ENCODE measurements around the gene MED13L.

Gene MED13L

GRCh38 chr12:116303929-116304328, 26.4 kb upstream of the MED13L start:
- no peak overlapping the region for H3K4me3 ChIP-seq (ENCODE audit: insufficient read length, low read depth)
- no peak for TF ChIP-seq SUZ12 (IDR thresholded peaks at IDR 0.05; ENCODE audit: extremely low read depth, insufficient read depth, insufficient read length)
- no peak for TF ChIP-seq ZNF274 (IDR thresholded peaks at IDR 0.05; ENCODE audit: low read depth, low read length)
- no peak for TF ChIP-seq YY1 (IDR thresholded peaks at IDR 0.05; ENCODE audit: insufficient read depth, insufficient read length)
- no peaks in the 10 kb centered on the region for H3K27me3 ChIP-seq (ENCODE audit: insufficient read depth, insufficient read length)
- H3K4me1 ChIP-seq (ENCODE audit: insufficient read depth, insufficient read length): no peaks in the 10 kb centered on the region
- H3K9ac ChIP-seq (ENCODE audit: insufficient read length, low read depth): no peak overlapping the region
- no peaks in the 10 kb centered on the region for H3K9me3 ChIP-seq (ENCODE audit: insufficient read depth, low read length)
- no peaks in the 10 kb centered on the region for H3K36me3 ChIP-seq (ENCODE audit: insufficient read depth, insufficient read length, low read length)
- no peak for DNase-seq (ENCODE audit: low read depth, low spot score)

- Histone ChIP-seq H3K4me3 (ENCODE audit: insufficient read length, low read depth) (no peak overlapping the region), H3K4me1 (ENCODE audit: insufficient read depth, insufficient read length) (no peaks in the 10 kb centered on the region), H3K9ac (ENCODE audit: insufficient read length, low read depth) (no peak overlapping the region), H3K27me3 (ENCODE audit: insufficient read depth, insufficient read length) (no peaks in the 10 kb centered on the region), H3K36me3 (ENCODE audit: insufficient read depth, insufficient read length, low read length) (no peaks in the 10 kb centered on the region), H3K9me3 (ENCODE audit: insufficient read depth, low read length) (no peaks in the 10 kb centered on the region)
- no peak for DNase-seq (ENCODE audit: low read depth, low spot score)
- TF ChIP-seq SUZ12 (IDR thresholded peaks at IDR 0.05; ENCODE audit: extremely low read depth, insufficient read depth, insufficient read length) (no peak), YY1 (IDR thresholded peaks at IDR 0.05; ENCODE audit: insufficient read depth, insufficient read length) (no peak), ZNF274 (IDR thresholded peaks at IDR 0.05; ENCODE audit: low read depth, low read length) (no peak)
Observed at GRCh38 chr12:116303066-116303465, 25.6 kb upstream of the MED13L start.

- no peaks in the 10 kb centered on the region for H3K4me1 ChIP-seq (ENCODE audit: insufficient read depth, insufficient read length)
- H3K36me3 ChIP-seq (ENCODE audit: insufficient read depth, insufficient read length, low read length): no peaks in the 10 kb centered on the region
- H3K9ac ChIP-seq (ENCODE audit: insufficient read length, low read depth): no peak overlapping the region
- H3K27me3 ChIP-seq (ENCODE audit: insufficient read depth, insufficient read length): no peaks in the 10 kb centered on the region
- DNase-seq (ENCODE audit: low read depth, low spot score): no peak
- TF ChIP-seq SUZ12 (IDR thresholded peaks at IDR 0.05; ENCODE audit: extremely low read depth, insufficient read depth, insufficient read length) (no peak), ZNF274 (IDR thresholded peaks at IDR 0.05; ENCODE audit: low read depth, low read length) (no peak), YY1 (IDR thresholded peaks at IDR 0.05; ENCODE audit: insufficient read depth, insufficient read length) (no peak)
- no peaks in the 10 kb centered on the region for H3K9me3 ChIP-seq (ENCODE audit: insufficient read depth, low read length)
- H3K4me3 ChIP-seq (ENCODE audit: insufficient read length, low read depth): no peak overlapping the region
Observed at GRCh38 chr12:116302166-116303058, 24.9 kb upstream of the MED13L start.

- Histone ChIP-seq H3K27me3 (ENCODE audit: insufficient read depth, insufficient read length) (no peaks in the 10 kb centered on the region), H3K9ac (ENCODE audit: insufficient read length, low read depth) (no peak overlapping the region), H3K36me3 (ENCODE audit: insufficient read depth, insufficient read length, low read length) (no peaks in the 10 kb centered on the region), H3K9me3 (ENCODE audit: insufficient read depth, low read length) (no peaks in the 10 kb centered on the region), H3K4me1 (ENCODE audit: insufficient read depth, insufficient read length) (no peaks in the 10 kb centered on the region), H3K4me3 (ENCODE audit: insufficient read length, low read depth) (no peak overlapping the region)
- TF ChIP-seq SUZ12 (IDR thresholded peaks at IDR 0.05; ENCODE audit: extremely low read depth, insufficient read depth, insufficient read length) (no peak), ZNF274 (IDR thresholded peaks at IDR 0.05; ENCODE audit: low read depth, low read length) (no peak), YY1 (IDR thresholded peaks at IDR 0.05; ENCODE audit: insufficient read depth, insufficient read length) (no peak)
- no peak for DNase-seq (ENCODE audit: low read depth, low spot score)
Observed at GRCh38 chr12:116301621-116302020, 24.1 kb upstream of the MED13L start.

GRCh38 chr12:116299665-116300328, 22.3 kb upstream of the MED13L start:
- no peak for DNase-seq (ENCODE audit: low read depth, low spot score)
- Histone ChIP-seq H3K9me3 (ENCODE audit: insufficient read depth, low read length) (no peaks in the 10 kb centered on the region), H3K27me3 (ENCODE audit: insufficient read depth, insufficient read length) (no peaks in the 10 kb centered on the region), H3K4me1 (ENCODE audit: insufficient read depth, insufficient read length) (no peaks in the 10 kb centered on the region), H3K4me3 (ENCODE audit: insufficient read length, low read depth) (no peak overlapping the region), H3K9ac (ENCODE audit: insufficient read length, low read depth) (no peak overlapping the region), H3K36me3 (ENCODE audit: insufficient read depth, insufficient read length, low read length) (no peaks in the 10 kb centered on the region)
- TF ChIP-seq YY1 (IDR thresholded peaks at IDR 0.05; ENCODE audit: insufficient read depth, insufficient read length): no peak
- TF ChIP-seq ZNF274 (IDR thresholded peaks at IDR 0.05; ENCODE audit: low read depth, low read length): no peak
- no peak for TF ChIP-seq SUZ12 (IDR thresholded peaks at IDR 0.05; ENCODE audit: extremely low read depth, insufficient read depth, insufficient read length)

GRCh38 chr12:116299064-116299463, 21.6 kb upstream of the MED13L start:
- Histone ChIP-seq H3K9ac (ENCODE audit: insufficient read length, low read depth) (no peak overlapping the region), H3K36me3 (ENCODE audit: insufficient read depth, insufficient read length, low read length) (no peaks in the 10 kb centered on the region), H3K27me3 (ENCODE audit: insufficient read depth, insufficient read length) (no peaks in the 10 kb centered on the region), H3K4me3 (ENCODE audit: insufficient read length, low read depth) (no peak overlapping the region), H3K4me1 (ENCODE audit: insufficient read depth, insufficient read length) (no peaks in the 10 kb centered on the region), H3K9me3 (ENCODE audit: insufficient read depth, low read length) (no peaks in the 10 kb centered on the region)
- no peak for DNase-seq (ENCODE audit: low read depth, low spot score)
- TF ChIP-seq ZNF274 (IDR thresholded peaks at IDR 0.05; ENCODE audit: low read depth, low read length) (no peak), SUZ12 (IDR thresholded peaks at IDR 0.05; ENCODE audit: extremely low read depth, insufficient read depth, insufficient read length) (no peak), YY1 (IDR thresholded peaks at IDR 0.05; ENCODE audit: insufficient read depth, insufficient read length) (no peak)

- no peak for DNase-seq (ENCODE audit: low read depth, low spot score)
- Histone ChIP-seq H3K4me1 (ENCODE audit: insufficient read depth, insufficient read length) (no peaks in the 10 kb centered on the region), H3K27me3 (ENCODE audit: insufficient read depth, insufficient read length) (no peaks in the 10 kb centered on the region), H3K36me3 (ENCODE audit: insufficient read depth, insufficient read length, low read length) (no peaks in the 10 kb centered on the region), H3K9me3 (ENCODE audit: insufficient read depth, low read length) (no peaks in the 10 kb centered on the region), H3K4me3 (ENCODE audit: insufficient read length, low read depth) (no peak overlapping the region), H3K9ac (ENCODE audit: insufficient read length, low read depth) (no peak overlapping the region)
- TF ChIP-seq YY1 (IDR thresholded peaks at IDR 0.05; ENCODE audit: insufficient read depth, insufficient read length): no peak
- TF ChIP-seq ZNF274 (IDR thresholded peaks at IDR 0.05; ENCODE audit: low read depth, low read length): no peak
- TF ChIP-seq SUZ12 (IDR thresholded peaks at IDR 0.05; ENCODE audit: extremely low read depth, insufficient read depth, insufficient read length): no peak
Observed at GRCh38 chr12:116298578-116298977, 21.1 kb upstream of the MED13L start.

All from NT2/D1 (cell line).